GM23338 (cell line): ENCODE measurements around the gene OAS2.

Experiments
- CREB1 ChIP-seq: fragments of 250-450 bp; sonication (Bioruptor Pico); IDR thresholded peaks from 2 replicates; pipeline ENCODE4 v1.5.0; 2020; ENCODE audit warnings: low read depth, mild to moderate bottlenecking, moderate library complexity
- ETS1 ChIP-seq: IDR thresholded peaks from 2 replicates; pipeline ENCODE4 v1.6.1; 2016; ENCODE audit warnings: antibody characterized with exemption
- EZH2 ChIP-seq: fragments of 200-600 bp; sonication (generic); IDR thresholded peaks from one replicate; pipeline ENCODE4 v1.8.0; 2017; ENCODE audit warnings: antibody characterized with exemption, mild to moderate bottlenecking, low read depth; ENCODE audit not compliant: unreplicated experiment
- EZH2phosphoT487 ChIP-seq: fragments of 200-600 bp; sonication (generic); IDR thresholded peaks from one replicate; pipeline ENCODE4 v1.8.1; 2018; ENCODE audit warnings: antibody characterized with exemption; ENCODE audit not compliant: unreplicated experiment
- JUNB ChIP-seq: IDR thresholded peaks from one replicate; pipeline ENCODE4 v1.6.1; 2016; ENCODE audit warnings: antibody characterized with exemption; ENCODE audit not compliant: unreplicated experiment
- POLR2AphosphoS5 ChIP-seq: IDR thresholded peaks from 2 replicates; pipeline ENCODE4 v1.6.1; 2016; ENCODE audit warnings: antibody characterized with exemption, low read depth
- ZNF331 ChIP-seq: fragments of 250-450 bp; sonication (Bioruptor Pico); IDR thresholded peaks from 2 replicates; pipeline ENCODE4 v1.5.0; 2020; ENCODE audit warnings: low read depth, mild to moderate bottlenecking, moderate library complexity
- TF ChIP-seq, protein P1 (sequence below), 2 experiments: fragments of 200-600 bp in 1 of 2; sonication (generic) in 1 of 2; conservative IDR thresholded peaks; 2 replicates each; pipeline versions ENCODE4 v1.5.1 to v1.6.1; 2016 to 2017; ENCODE audit warnings: antibody characterized with exemption in 2 of 2, low read depth in 2 of 2, mild to moderate bottlenecking in 2 of 2, moderate library complexity in 1 of 2
- TF ChIP-seq, protein P2 (sequence below): IDR thresholded peaks from one replicate; pipeline ENCODE4 v1.6.1; 2018; ENCODE audit warnings: antibody characterized with exemption; ENCODE audit not compliant: unreplicated experiment

GRCh38 chr12:113014565-113014964 lies 36.2 kb downstream of the OAS2 start:
- no peak for TF ChIP-seq POLR2AphosphoS5
- TF ChIP-seq, protein P1, sequence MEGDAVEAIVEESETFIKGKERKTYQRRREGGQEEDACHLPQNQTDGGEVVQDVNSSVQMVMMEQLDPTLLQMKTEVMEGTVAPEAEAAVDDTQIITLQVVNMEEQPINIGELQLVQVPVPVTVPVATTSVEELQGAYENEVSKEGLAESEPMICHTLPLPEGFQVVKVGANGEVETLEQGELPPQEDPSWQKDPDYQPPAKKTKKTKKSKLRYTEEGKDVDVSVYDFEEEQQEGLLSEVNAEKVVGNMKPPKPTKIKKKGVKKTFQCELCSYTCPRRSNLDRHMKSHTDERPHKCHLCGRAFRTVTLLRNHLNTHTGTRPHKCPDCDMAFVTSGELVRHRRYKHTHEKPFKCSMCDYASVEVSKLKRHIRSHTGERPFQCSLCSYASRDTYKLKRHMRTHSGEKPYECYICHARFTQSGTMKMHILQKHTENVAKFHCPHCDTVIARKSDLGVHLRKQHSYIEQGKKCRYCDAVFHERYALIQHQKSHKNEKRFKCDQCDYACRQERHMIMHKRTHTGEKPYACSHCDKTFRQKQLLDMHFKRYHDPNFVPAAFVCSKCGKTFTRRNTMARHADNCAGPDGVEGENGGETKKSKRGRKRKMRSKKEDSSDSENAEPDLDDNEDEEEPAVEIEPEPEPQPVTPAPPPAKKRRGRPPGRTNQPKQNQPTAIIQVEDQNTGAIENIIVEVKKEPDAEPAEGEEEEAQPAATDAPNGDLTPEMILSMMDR (conservative IDR thresholded peaks at IDR 0.05; ENCODE audit: low read depth in 2 of 2): no peak
- no peak for TF ChIP-seq CREB1 (CRISPR knock-in tag)
- TF ChIP-seq, protein P2, sequence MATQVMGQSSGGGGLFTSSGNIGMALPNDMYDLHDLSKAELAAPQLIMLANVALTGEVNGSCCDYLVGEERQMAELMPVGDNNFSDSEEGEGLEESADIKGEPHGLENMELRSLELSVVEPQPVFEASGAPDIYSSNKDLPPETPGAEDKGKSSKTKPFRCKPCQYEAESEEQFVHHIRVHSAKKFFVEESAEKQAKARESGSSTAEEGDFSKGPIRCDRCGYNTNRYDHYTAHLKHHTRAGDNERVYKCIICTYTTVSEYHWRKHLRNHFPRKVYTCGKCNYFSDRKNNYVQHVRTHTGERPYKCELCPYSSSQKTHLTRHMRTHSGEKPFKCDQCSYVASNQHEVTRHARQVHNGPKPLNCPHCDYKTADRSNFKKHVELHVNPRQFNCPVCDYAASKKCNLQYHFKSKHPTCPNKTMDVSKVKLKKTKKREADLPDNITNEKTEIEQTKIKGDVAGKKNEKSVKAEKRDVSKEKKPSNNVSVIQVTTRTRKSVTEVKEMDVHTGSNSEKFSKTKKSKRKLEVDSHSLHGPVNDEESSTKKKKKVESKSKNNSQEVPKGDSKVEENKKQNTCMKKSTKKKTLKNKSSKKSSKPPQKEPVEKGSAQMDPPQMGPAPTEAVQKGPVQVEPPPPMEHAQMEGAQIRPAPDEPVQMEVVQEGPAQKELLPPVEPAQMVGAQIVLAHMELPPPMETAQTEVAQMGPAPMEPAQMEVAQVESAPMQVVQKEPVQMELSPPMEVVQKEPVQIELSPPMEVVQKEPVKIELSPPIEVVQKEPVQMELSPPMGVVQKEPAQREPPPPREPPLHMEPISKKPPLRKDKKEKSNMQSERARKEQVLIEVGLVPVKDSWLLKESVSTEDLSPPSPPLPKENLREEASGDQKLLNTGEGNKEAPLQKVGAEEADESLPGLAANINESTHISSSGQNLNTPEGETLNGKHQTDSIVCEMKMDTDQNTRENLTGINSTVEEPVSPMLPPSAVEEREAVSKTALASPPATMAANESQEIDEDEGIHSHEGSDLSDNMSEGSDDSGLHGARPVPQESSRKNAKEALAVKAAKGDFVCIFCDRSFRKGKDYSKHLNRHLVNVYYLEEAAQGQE: no peak
- TF ChIP-seq EZH2phosphoT487: no peak
- TF ChIP-seq EZH2: no peak
- no peak for TF ChIP-seq JUNB
- no peak for TF ChIP-seq ETS1
- no peak for TF ChIP-seq ZNF331 (CRISPR knock-in tag)
